Measurements from ENCODE around the gene DLGAP1. TPM values are rescaled to one million over a fixed set of nuclear protein-coding genes. Genes with fewer than 3 reads are reported as not detected.

Gene DLGAP1
- total RNA-seq, 1 experiment from 2014 or later: 23.2 TPM

DNA sequence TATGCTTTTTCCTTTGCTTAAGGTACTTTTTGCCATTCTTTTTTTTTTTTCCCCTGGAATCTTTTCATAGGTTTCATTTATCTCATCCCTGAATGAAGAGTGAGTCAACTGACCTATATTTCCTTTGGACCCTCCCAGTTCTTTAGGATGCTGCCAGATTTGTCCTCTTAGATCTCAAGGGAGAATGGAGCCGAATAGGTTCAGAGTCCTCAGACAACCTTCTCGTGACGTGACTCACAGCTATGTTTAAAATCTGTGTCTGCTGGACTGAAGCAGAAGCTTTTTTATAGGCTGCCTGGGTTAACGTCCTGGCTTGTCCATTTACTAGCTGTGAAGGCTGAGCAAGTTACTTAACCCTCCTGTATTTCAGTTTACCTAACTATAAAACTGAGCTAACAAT lies 358.6 kb downstream of the DLGAP1 start:
- Histone ChIP-seq H3K14ac (ENCODE audit: insufficient read depth, low read length) (no peak overlapping the region), H3K9me3 (ENCODE audit: control insufficient read depth, low read depth, low read length) (no peaks in the 10 kb centered on the region), H4K5ac (ENCODE audit: insufficient read length, low read depth, low read length) (no peak overlapping the region), H2BK12ac (ENCODE audit: insufficient read length, low read depth, low read length) (no peak overlapping the region), H2AFZ (ENCODE audit: low read length) (no peak overlapping the region), H2BK120ac (ENCODE audit: low read depth, low read length, poor library complexity, severe bottlenecking) (no peak overlapping the region), H4K91ac (ENCODE audit: insufficient read length, low read depth, low read length) (no peak overlapping the region), H3K9ac (ENCODE audit: extremely low read depth, insufficient read length, low read length) (no peak overlapping the region), H2BK20ac (ENCODE audit: low read depth, low read length, poor library complexity, severe bottlenecking) (no peak overlapping the region), H3K4me2 (ENCODE audit: insufficient read depth, insufficient read length, low read length) (no peak overlapping the region), H3T11ph (ENCODE audit: low read length) (no peak overlapping the region), H3K79me2 (ENCODE audit: insufficient read depth, low read length) (no peaks in the 10 kb centered on the region), H2BK5ac (ENCODE audit: insufficient read length, low read length) (no peak overlapping the region), H3K27ac (ENCODE audit: insufficient read length, low read depth, low read length) (no peak overlapping the region), H4K8ac (replicated peaks; ENCODE audit: insufficient read length, low read depth, low read length) (no peak overlapping the region), H3K18ac (ENCODE audit: insufficient read length, low read depth, low read length) (no peak overlapping the region), H2AK5ac (ENCODE audit: insufficient read length, low read length) (no peak overlapping the region), H3K79me1 (ENCODE audit: insufficient read depth, low read depth, low read length, poor library complexity, severe bottlenecking) (no peaks in the 10 kb centered on the region), H4K20me1 (ENCODE audit: control insufficient read depth, insufficient read depth, insufficient read length) (no peaks in the 10 kb centered on the region), H2BK15ac (ENCODE audit: low read depth, low read length) (no peak overlapping the region), H3K23me2 (ENCODE audit: insufficient read length, low read depth, low read length, poor library complexity, severe bottlenecking) (no peaks in the 10 kb centered on the region), H3K27me3 (ENCODE audit: insufficient read depth, low read length) (no peaks in the 10 kb centered on the region), H3K56ac (ENCODE audit: insufficient read length, low read depth, low read length) (no peak overlapping the region), H3K4ac (ENCODE audit: low read depth, low read length) (no peak overlapping the region), H3K23ac (ENCODE audit: insufficient read length, low read depth, low read length) (no peak overlapping the region), H3K4me1 (ENCODE audit: insufficient read depth, low read length) (peaks cover 2% of the 10 kb centered on the region; the same call in 1 of the 2 replicates)
- DNase-seq: no peak
- H3K27me3 Mint-ChIP-seq (ENCODE audit: low read depth): no peaks in the 10 kb centered on the region
- no CpG with 5 or more reads among the region's 4 CpGs for WGBS (ENCODE audit: extremely low coverage, insufficient read length, low lambda C conversion rate)
- TF ChIP-seq CTCF (conservative IDR thresholded peaks at IDR 0.05): no peak
- H3K4me3 Mint-ChIP-seq: no peak overlapping the region
- H3K4me1 Mint-ChIP-seq: peaks cover 25 to 27% of the 10 kb centered on the region in 2 experiments
- H3K27ac Mint-ChIP-seq: no peak overlapping the region
- H3K9me3 Mint-ChIP-seq: peaks cover 13 to 24% of the 10 kb centered on the region in 2 experiments
- H3K36me3 Mint-ChIP-seq (ENCODE audit: insufficient read depth in 1 of 3, low read depth in 3 of 3): peaks cover 21 to 31% (median 29%) of the 10 kb centered on the region in 3 experiments
